Endothelial cell of umbilical vein (primary cell): ENCODE data around the gene SLC38A4. TPM values are rescaled to one million over a fixed set of nuclear protein-coding genes. Genes with fewer than 3 reads are reported as not detected.

Experiments
- BruUV-seq: library from RNA; stranded (reverse); fragments of 400-500 nt; replicated peaks from 2 replicates; lab custom pipeline; 2021; lab: Mats Ljungman, UMichigan
- CTCF ChIA-PET: fragments of 300-600, 350-600 bp; sonication (Branson Sonifier 250); formaldehyde crosslinking; loops from one replicate; lab custom pipeline; 2021; ENCODE audit warnings: antibody characterized with exemption, inconsistent platforms; lab: Charles Lee
- POLR2A ChIA-PET: fragments of 300-600, 350-600 bp; sonication (Branson Sonifier 250); formaldehyde crosslinking; loops from one replicate; lab custom pipeline; 2021; ENCODE audit warnings: antibody characterized with exemption, inconsistent platforms; lab: Charles Lee
- DNase-seq: peaks from one replicate; pipeline ENCODE4 v3.0.0-alpha.2; 2011; ENCODE audit warnings: low read depth, low spot score
- FAIRE-seq: peaks from 2 replicates; lab custom pipeline; 2011; peaks lifted over from hg19 to GRCh38; lab: Jason Lieb, UNC
- H2AFZ ChIP-seq: 2 replicates; pipeline ENCODE4 v1.6.0; 2012; ENCODE audit warnings: low read depth, low read length, control low read depth, inconsistent platforms
- H3K27ac ChIP-seq: 2 replicates; pipeline ENCODE4 v1.5.1; 2011; ENCODE audit warnings: low read depth, mild to moderate bottlenecking, control low read depth, low read length, moderate library complexity; ENCODE audit not compliant: insufficient read depth
- H3K27me3 ChIP-seq, 2 experiments: 2 replicates each; pipeline versions ENCODE4 v1.6.0 to v1.6.1; 2011; ENCODE audit warnings: low read length in 2 of 2, mixed read lengths in 1 of 2; ENCODE audit not compliant: control insufficient read depth in 2 of 2, insufficient read depth in 2 of 2
- H3K36me3 ChIP-seq, 2 experiments: 2 replicates in 1 of 2; 3 replicates in 1 of 2; pipeline ENCODE4 v1.5.1; 2011; ENCODE audit warnings: low read length in 2 of 2, mild to moderate bottlenecking in 1 of 2, moderate library complexity in 1 of 2; ENCODE audit not compliant: control insufficient read depth in 2 of 2, insufficient read depth in 2 of 2; ENCODE audit errors: extremely low read depth in 1 of 2
- H3K4me1 ChIP-seq: 3 replicates; pipeline ENCODE4 v1.5.1; 2011; ENCODE audit warnings: mild to moderate bottlenecking, low read length; ENCODE audit not compliant: control insufficient read depth, insufficient read depth; ENCODE audit errors: extremely low read depth
- H3K4me2 ChIP-seq: 2 replicates; pipeline ENCODE4 v1.6.1; 2011; ENCODE audit warnings: low read length, control low read depth, mixed read lengths; ENCODE audit not compliant: insufficient read depth
- H3K4me3 ChIP-seq, 3 experiments: fragments of 200-600 bp in 1 of 3; sonication (generic), shearing (Covaris generic) in 1 of 3; replicated peaks in 1 of 3; 2 replicates each; pipeline ENCODE4 v1.5.1; 2011 to 2016; ENCODE audit warnings: control low read depth in 3 of 3, low read length in 3 of 3, mild to moderate bottlenecking in 2 of 3, inconsistent platforms in 1 of 3, low read depth in 1 of 3, moderate library complexity in 1 of 3; ENCODE audit not compliant: insufficient read depth in 1 of 3
- H3K79me2 ChIP-seq: 2 replicates; pipeline ENCODE4 v1.6.0; 2012; ENCODE audit warnings: low read length, inconsistent platforms; ENCODE audit not compliant: control insufficient read depth, insufficient read depth
- H3K9ac ChIP-seq: replicated peaks from 2 replicates; pipeline ENCODE3; 2011; ENCODE audit warnings: low read length, control low read depth; ENCODE audit not compliant: insufficient read depth; ENCODE audit errors: extremely low read depth
- H3K9me1 ChIP-seq: replicated peaks from 3 replicates; pipeline ENCODE4 v1.6.0; 2011; ENCODE audit warnings: mild to moderate bottlenecking, low read length; ENCODE audit not compliant: control insufficient read depth, insufficient read depth; ENCODE audit errors: extremely low read depth
- H3K9me3 ChIP-seq: replicated peaks from 2 replicates; pipeline ENCODE4 v1.5.1; 2012; ENCODE audit warnings: low read length, inconsistent platforms; ENCODE audit not compliant: control insufficient read depth, insufficient read depth
- H4K20me1 ChIP-seq: replicated peaks from 2 replicates; pipeline ENCODE3; 2011; ENCODE audit warnings: mild to moderate bottlenecking, low read length; ENCODE audit not compliant: control insufficient read depth, insufficient read depth; ENCODE audit errors: extremely low read depth
- CTCF ChIP-seq, 2 donors: IDR thresholded peaks; 1 replicate in 1 of 2; 2 replicates in 1 of 2; pipeline ENCODE4 v1.5.1; 2011; ENCODE audit warnings: low read length in 2 of 2, mild to moderate bottlenecking in 2 of 2, moderate library complexity in 2 of 2, control low read depth in 1 of 2, inconsistent platforms in 1 of 2, low read depth in 1 of 2; ENCODE audit not compliant: insufficient read depth in 1 of 2; ENCODE audit errors: extremely low read depth in 1 of 2
- EZH2 ChIP-seq: IDR thresholded peaks from 2 replicates; pipeline ENCODE4 v1.6.1; 2012; ENCODE audit warnings: borderline replicate concordance, low read depth, mild to moderate bottlenecking, moderate library complexity, low read length, inconsistent platforms; ENCODE audit not compliant: severe bottlenecking
- FOS ChIP-seq: IDR thresholded peaks from 2 replicates; pipeline ENCODE4 v1.6.1; 2011; ENCODE audit warnings: mild to moderate bottlenecking, low read length, moderate library complexity, borderline replicate concordance; ENCODE audit not compliant: insufficient read depth
- GATA2 ChIP-seq: IDR thresholded peaks from 2 replicates; pipeline ENCODE4 v1.7.0; 2011; ENCODE audit warnings: low read depth, mild to moderate bottlenecking, moderate library complexity, mixed read lengths, low read length; ENCODE audit not compliant: insufficient read length, insufficient read depth
- JUN ChIP-seq: IDR thresholded peaks from 2 replicates; pipeline ENCODE4 v1.6.1; 2011; ENCODE audit warnings: borderline replicate concordance, low read depth; ENCODE audit not compliant: insufficient read length, insufficient read depth
- MYC ChIP-seq: IDR thresholded peaks from one replicate; pipeline ENCODE4 v1.6.1; 2011; ENCODE audit warnings: mild to moderate bottlenecking, low read depth, low read length
- POLR2A ChIP-seq: IDR thresholded peaks from 2 replicates; pipeline ENCODE4 v1.6.1; 2012; ENCODE audit warnings: low read depth, mild to moderate bottlenecking, control low read depth, low read length
- POLR2AphosphoS5 ChIP-seq: IDR thresholded peaks from 2 replicates; pipeline ENCODE4 v1.6.1; 2012; ENCODE audit warnings: low read depth, mild to moderate bottlenecking, control low read depth, low read length, moderate library complexity; ENCODE audit not compliant: insufficient read depth
- dilution Hi-C: fragments of 300-500 bp; cut with MboI; formaldehyde crosslinking; loops from one replicate; pipeline ENCODE4 v1.15.0; 2019; ENCODE audit warnings: low sequenced_read_pairs; ENCODE audit not compliant: extremely low pct_ligation_motif_present
- intact Hi-C: fragments of 100-400 bp; cut with micrococcal nuclease; formaldehyde crosslinking; loops from one replicate; pipeline ENCODE4 v1.10.0; 2022
- polyA plus RNA-seq, 4 experiments: library from polyadenylated mRNA; depleted of rRNA in 3 of 4; stranded (reverse) in 3 of 4; unstranded in 1 of 4; fragments of >200 nt; gene quantifications; 2 replicates each; pipeline versions ENCODE4 v1.2.1 to v1.2.3, GENCODE V29; 2011 to 2012; ENCODE audit warnings: missing spikeins in 1 of 4
- total RNA-seq: library from RNA; stranded (reverse); gene quantifications from 2 replicates; pipeline ENCODE4 v1.2.3, GENCODE V29; 2021
- TF ChIP-seq, protein P1 (sequence below): IDR thresholded peaks from 2 replicates; pipeline ENCODE4 v1.6.1; 2011; ENCODE audit not compliant: insufficient read depth, insufficient read length

SLC38A4 gene
- total and polyA plus RNA-seq, 2 donors (not counting 3 experiments of a cell fraction or from before 2014, with no cell fraction given), result 0.36 to 0.66 TPM

- DNase-seq (no peak), FAIRE-seq (no peak)
- no peaks in the 10 kb centered on the region for H4K20me1 ChIP-seq
- H3K27ac ChIP-seq, result no peak overlapping the region
- H3K9me1 ChIP-seq, result no peaks in the 10 kb centered on the region
- TF ChIP-seq POLR2A, result no peak
- no peak for TF ChIP-seq EZH2
- no peak for TF ChIP-seq MYC
- no peak for TF ChIP-seq JUN
- TF ChIP-seq POLR2AphosphoS5, result no peak
- no peak for TF ChIP-seq CTCF (IDR thresholded peaks at IDR 0.05; ENCODE audit: extremely low read depth in 1 of 2, insufficient read depth in 1 of 2, low read depth in 1 of 2, low read length in 2 of 2)
- TF ChIP-seq GATA2, result no peak
- TF ChIP-seq, protein P1, sequence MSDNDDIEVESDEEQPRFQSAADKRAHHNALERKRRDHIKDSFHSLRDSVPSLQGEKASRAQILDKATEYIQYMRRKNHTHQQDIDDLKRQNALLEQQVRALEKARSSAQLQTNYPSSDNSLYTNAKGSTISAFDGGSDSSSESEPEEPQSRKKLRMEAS, result no peak
- TF ChIP-seq FOS, result no peak
- no peak overlapping the region for H3K4me3 ChIP-seq
- CTCF ChIA-PET, result no interaction called here
- no peaks in the 10 kb centered on the region for H3K9me3 ChIP-seq
- no TSS peak for BruUV-seq
- dilution Hi-C loops (no loop called here), intact Hi-C loops (no loop called here)
- no peak overlapping the region for H3K9ac ChIP-seq
- POLR2A ChIA-PET, result no interaction called here
- peaks cover 7 to 17% of the 10 kb centered on the region in 2 experiments for H3K27me3 ChIP-seq
- no peaks in the 10 kb centered on the region for H3K4me1 ChIP-seq
- H3K4me2 ChIP-seq, result no peak overlapping the region
- no peaks in the 10 kb centered on the region for H3K36me3 ChIP-seq
- no peaks in the 10 kb centered on the region for H3K79me2 ChIP-seq
- H2AFZ ChIP-seq, result no peak overlapping the region
These were observed 13.4 kb upstream of the SLC38A4 start for GRCh38 chr12:46839232-46839631.
